HepG2 (cell line): Measurements from ENCODE around the gene SUSD4. TPM values are rescaled to one million over a fixed set of nuclear protein-coding genes. Genes with fewer than 3 reads are reported as not detected.

Source experiments
- ATAC-seq: fragments of 200-7000 bp; cut with Tn5 transposase; 3 replicates; pipeline ENCODE4 v1.9.1; 2020; ENCODE audit warnings: mild to moderate bottlenecking, moderate library complexity
- BruUV-seq: library from RNA; stranded (reverse); fragments of 400-500 nt; replicated peaks from 2 replicates; lab custom pipeline; 2021; lab: Mats Ljungman, UMichigan
- CTCF ChIA-PET: fragments of 300-600 bp; formaldehyde crosslinking; extraction: SDS; loops from one replicate; lab custom pipeline; 2021; ENCODE audit warnings: low total read pairs, inconsistent platforms, low intra/inter-chr PET ratio; lab: Yijun Ruan, JAX
- POLR2A ChIA-PET: fragments of 350-600 bp; sonication (Branson Sonifier 250); formaldehyde crosslinking; loops from one replicate; lab custom pipeline; 2020; ENCODE audit warnings: antibody characterized with exemption, inconsistent platforms; lab: Yijun Ruan, JAX
- DNase-seq: peaks from one replicate; pipeline ENCODE4 v3.0.0-alpha.2; 2015; ENCODE audit warnings: low spot score
- FAIRE-seq: peaks from 3 replicates; lab custom pipeline; 2011; peaks lifted over from hg19 to GRCh38; lab: Jason Lieb, UNC
- H2AFZ ChIP-seq: one replicate; pipeline ENCODE4 v1.6.1; 2011; ENCODE audit warnings: low read length, inconsistent platforms
- H3K27ac ChIP-seq: fragments of 300-600 bp; 3 replicates; pipeline ENCODE4 v1.8.0; 2011; ENCODE audit warnings: mixed run types, mild to moderate bottlenecking, mixed read lengths, low read length, inconsistent platforms; ENCODE audit not compliant: insufficient read depth; ENCODE audit errors: extremely low read length
- H3K27me3 ChIP-seq, 2 experiments: fragments of 200-600 bp in 1 of 2; 2 replicates in 1 of 2; 3 replicates in 1 of 2; pipeline versions ENCODE4 v1.6.0 to v1.8.0; 2011; ENCODE audit warnings: low read length in 2 of 2, mild to moderate bottlenecking in 2 of 2, moderate library complexity in 2 of 2, inconsistent platforms in 1 of 2; ENCODE audit not compliant: insufficient read depth in 2 of 2, control insufficient read depth in 1 of 2
- H3K36me3 ChIP-seq, 2 experiments: fragments of 200-600 bp in 1 of 2; replicated peaks in 1 of 2; 2 replicates in 1 of 2; 3 replicates in 1 of 2; pipeline versions ENCODE4 v1.5.1 to v1.8.0; 2011; ENCODE audit warnings: low read length in 2 of 2, inconsistent platforms in 1 of 2; ENCODE audit not compliant: insufficient read depth in 2 of 2, control insufficient read depth in 1 of 2
- H3K4me1 ChIP-seq: 2 replicates; pipeline ENCODE4 v1.5.1; 2012; ENCODE audit warnings: low read length, inconsistent platforms; ENCODE audit not compliant: insufficient read depth
- H3K4me2 ChIP-seq: 2 replicates; pipeline ENCODE4 v1.6.0; 2011; ENCODE audit warnings: low read depth, low read length, inconsistent platforms
- H3K4me3 ChIP-seq, 3 experiments: fragments of 200-600 bp in 1 of 3; sonication (generic), shearing (Covaris generic) in 1 of 3; replicated peaks in 1 of 3; 2 replicates each; pipeline ENCODE4 v1.5.1; 2011 to 2016; ENCODE audit warnings: low read length in 3 of 3, inconsistent platforms in 2 of 3, low read depth in 2 of 3, mild to moderate bottlenecking in 2 of 3, control low read depth in 1 of 3, mixed read lengths in 1 of 3; ENCODE audit not compliant: insufficient read depth in 1 of 3
- H3K79me2 ChIP-seq: one replicate; pipeline ENCODE4 v1.6.1; 2011; ENCODE audit warnings: low read length, inconsistent platforms; ENCODE audit not compliant: insufficient read depth
- H3K9ac ChIP-seq: 2 replicates; pipeline ENCODE4 v1.6.0; 2011; ENCODE audit warnings: mild to moderate bottlenecking, low read depth, low read length, inconsistent platforms; ENCODE audit not compliant: insufficient read depth
- H3K9me3 ChIP-seq: 2 replicates; pipeline ENCODE4 v1.5.1; 2012; ENCODE audit warnings: mild to moderate bottlenecking, low read length
- H4K20me1 ChIP-seq: 2 replicates; pipeline ENCODE4 v1.6.0; 2011; ENCODE audit warnings: inconsistent platforms, mild to moderate bottlenecking, low read length, moderate library complexity; ENCODE audit not compliant: insufficient read depth
- FLYWCH1 ChIP-seq: sonication (generic); formaldehyde crosslinking; IDR thresholded peaks from 2 replicates; pipeline ENCODE4 v1.8.1; 2023; ENCODE audit warnings: mild to moderate bottlenecking, missing genetic modification reagents
- HDAC6 ChIP-seq: fragments of 200-600 bp; sonication (generic); IDR thresholded peaks from 2 replicates; pipeline ENCODE4 v1.7.0; 2017; ENCODE audit warnings: mild to moderate bottlenecking, antibody characterized with exemption, low read length, low read depth
- KLF6 ChIP-seq: IDR thresholded peaks from 2 replicates; pipeline ENCODE4 v1.8.0; 2016; ENCODE audit warnings: missing biosample characterization, missing genetic modification reagents
- ZNF446 ChIP-seq: sonication (generic); formaldehyde crosslinking; IDR thresholded peaks from 2 replicates; pipeline ENCODE4 v1.5.0; 2020; ENCODE audit warnings: mild to moderate bottlenecking, missing genetic modification reagents
- ZNF569 ChIP-seq: sonication (generic); formaldehyde crosslinking; IDR thresholded peaks from 2 replicates; pipeline ENCODE4 v1.5.0; 2020; ENCODE audit warnings: mild to moderate bottlenecking, missing genetic modification reagents, moderate library complexity, borderline replicate concordance
- ZNF891 ChIP-seq: sonication (generic); formaldehyde crosslinking; IDR thresholded peaks from 2 replicates; pipeline ENCODE4 v1.5.0; 2020; ENCODE audit warnings: mild to moderate bottlenecking, missing genetic modification reagents
- WGBS: methylation state at CpG from one replicate; pipeline ENCODE4 v1.1.6; 2017; ENCODE audit warnings: low lambda C conversion rate; 5-methylcytosine and 5-hydroxymethylcytosine counted together
- in situ Hi-C: cut with HindIII; loops from 2 replicates; pipeline ENCODE4 v1.10.0; 2017; ENCODE audit warnings: low pct_unique_long_range_greater_than_20kb; ENCODE audit not compliant: extremely low pct_ligation_motif_present
- intact Hi-C: fragments of 100-400 bp; cut with micrococcal nuclease; formaldehyde crosslinking; loops from one replicate; pipeline ENCODE4 v1.10.0; 2022; ENCODE audit not compliant: unreplicated experiment
- polyA plus RNA-seq, 8 experiments: library from polyadenylated mRNA; depleted of rRNA in 3 of 8; stranded (reverse) in 7 of 8; unstranded in 1 of 8; fragments of >200 nt; fragmentation: Illumina TruSeq in 4 of 8; extraction: Trizol in 4 of 8; gene quantifications; 2 replicates each; pipeline versions ENCODE4 v1.2.1 to v1.2.3, GENCODE V29; 2011 to 2016; ENCODE audit warnings: low read depth in 4 of 8, missing spikeins in 1 of 8, mixed read lengths in 1 of 8; ENCODE audit not compliant: insufficient read depth in 1 of 8
- total RNA-seq, 5 experiments: library from RNA; depleted of rRNA; stranded (reverse); fragments of >200 nt; fragmentation: Illumina TruSeq; extraction: Trizol; gene quantifications; 2 replicates each; pipeline ENCODE4 v1.2.3, GENCODE V29; 2016; ENCODE audit warnings: low read depth in 1 of 5
- TF ChIP-seq, protein P1 (sequence below): IDR thresholded peaks from 2 replicates; pipeline ENCODE4 v1.6.1; 2012; ENCODE audit warnings: low read length, improper control_type of control experiment
- TF ChIP-seq, protein P2 (sequence below): sonication (generic); formaldehyde crosslinking; IDR thresholded peaks from 2 replicates; pipeline ENCODE4 v1.5.0; 2020; ENCODE audit warnings: missing genetic modification reagents
- TF ChIP-seq, protein P3 (sequence below): sonication (generic); formaldehyde crosslinking; IDR thresholded peaks from 2 replicates; pipeline ENCODE4 v1.4.0; 2020; ENCODE audit warnings: missing genetic modification reagents
- TF ChIP-seq, protein P4 (sequence below): sonication (generic); formaldehyde crosslinking; IDR thresholded peaks from 2 replicates; pipeline ENCODE4 v1.5.0; 2020; ENCODE audit warnings: mild to moderate bottlenecking, missing genetic modification reagents

The SUSD4 gene
- total and polyA plus RNA-seq, 2 of the 13 experiments (the other 11 are each of a cell fraction or from before 2014, with no cell fraction given): not detected

DNA sequence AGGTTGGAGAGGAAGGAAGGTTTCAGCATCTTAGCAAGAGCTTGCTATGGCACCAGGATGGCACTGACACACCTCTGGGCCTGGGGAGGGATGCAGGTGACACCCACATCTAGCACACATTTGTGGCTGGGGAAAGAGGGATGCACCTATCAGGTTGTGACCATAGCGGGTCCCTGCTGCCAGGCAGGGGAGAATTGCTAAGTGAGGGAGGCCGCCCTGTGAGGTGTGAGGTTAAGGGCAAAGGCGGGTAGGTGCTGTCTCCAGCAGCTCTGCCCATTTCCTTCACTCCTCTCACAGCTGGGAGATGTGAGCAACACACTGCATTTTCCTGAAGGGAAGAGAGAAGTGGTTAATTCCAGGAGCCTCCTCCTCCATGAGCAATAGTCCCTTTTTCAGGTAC lies 137.7 kb downstream of the SUSD4 start:
- Histone ChIP-seq H2AFZ (no peak overlapping the region), H3K4me2 (no peak overlapping the region), H3K4me1 (no peaks in the 10 kb centered on the region), H3K27me3 (peaks cover 0 to 13% of the 10 kb centered on the region in 2 experiments; a peak in 3 of 5 replicates), H3K36me3 (no peaks in the 10 kb centered on the region), H3K4me3 (no peak overlapping the region), H3K79me2 (no peaks in the 10 kb centered on the region), H3K9me3 (no peaks in the 10 kb centered on the region), H3K27ac (no peak overlapping the region), H3K9ac (no peak overlapping the region), H4K20me1 (no peaks in the 10 kb centered on the region)
- in situ Hi-C loops: no loop called here
- TF ChIP-seq, protein P1, sequence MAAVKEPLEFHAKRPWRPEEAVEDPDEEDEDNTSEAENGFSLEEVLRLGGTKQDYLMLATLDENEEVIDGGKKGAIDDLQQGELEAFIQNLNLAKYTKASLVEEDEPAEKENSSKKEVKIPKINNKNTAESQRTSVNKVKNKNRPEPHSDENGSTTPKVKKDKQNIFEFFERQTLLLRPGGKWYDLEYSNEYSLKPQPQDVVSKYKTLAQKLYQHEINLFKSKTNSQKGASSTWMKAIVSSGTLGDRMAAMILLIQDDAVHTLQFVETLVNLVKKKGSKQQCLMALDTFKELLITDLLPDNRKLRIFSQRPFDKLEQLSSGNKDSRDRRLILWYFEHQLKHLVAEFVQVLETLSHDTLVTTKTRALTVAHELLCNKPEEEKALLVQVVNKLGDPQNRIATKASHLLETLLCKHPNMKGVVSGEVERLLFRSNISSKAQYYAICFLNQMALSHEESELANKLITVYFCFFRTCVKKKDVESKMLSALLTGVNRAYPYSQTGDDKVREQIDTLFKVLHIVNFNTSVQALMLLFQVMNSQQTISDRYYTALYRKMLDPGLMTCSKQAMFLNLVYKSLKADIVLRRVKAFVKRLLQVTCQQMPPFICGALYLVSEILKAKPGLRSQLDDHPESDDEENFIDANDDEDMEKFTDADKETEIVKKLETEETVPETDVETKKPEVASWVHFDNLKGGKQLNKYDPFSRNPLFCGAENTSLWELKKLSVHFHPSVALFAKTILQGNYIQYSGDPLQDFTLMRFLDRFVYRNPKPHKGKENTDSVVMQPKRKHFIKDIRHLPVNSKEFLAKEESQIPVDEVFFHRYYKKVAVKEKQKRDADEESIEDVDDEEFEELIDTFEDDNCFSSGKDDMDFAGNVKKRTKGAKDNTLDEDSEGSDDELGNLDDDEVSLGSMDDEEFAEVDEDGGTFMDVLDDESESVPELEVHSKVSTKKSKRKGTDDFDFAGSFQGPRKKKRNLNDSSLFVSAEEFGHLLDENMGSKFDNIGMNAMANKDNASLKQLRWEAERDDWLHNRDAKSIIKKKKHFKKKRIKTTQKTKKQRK: no peak
- TF ChIP-seq FLYWCH1 (no peak), KLF6 (no peak), ZNF569 (CRISPR knock-in tag) (no peak), HDAC6 (no peak), ZNF891 (no peak), ZNF446 (CRISPR knock-in tag) (no peak)
- TF ChIP-seq, protein P2, sequence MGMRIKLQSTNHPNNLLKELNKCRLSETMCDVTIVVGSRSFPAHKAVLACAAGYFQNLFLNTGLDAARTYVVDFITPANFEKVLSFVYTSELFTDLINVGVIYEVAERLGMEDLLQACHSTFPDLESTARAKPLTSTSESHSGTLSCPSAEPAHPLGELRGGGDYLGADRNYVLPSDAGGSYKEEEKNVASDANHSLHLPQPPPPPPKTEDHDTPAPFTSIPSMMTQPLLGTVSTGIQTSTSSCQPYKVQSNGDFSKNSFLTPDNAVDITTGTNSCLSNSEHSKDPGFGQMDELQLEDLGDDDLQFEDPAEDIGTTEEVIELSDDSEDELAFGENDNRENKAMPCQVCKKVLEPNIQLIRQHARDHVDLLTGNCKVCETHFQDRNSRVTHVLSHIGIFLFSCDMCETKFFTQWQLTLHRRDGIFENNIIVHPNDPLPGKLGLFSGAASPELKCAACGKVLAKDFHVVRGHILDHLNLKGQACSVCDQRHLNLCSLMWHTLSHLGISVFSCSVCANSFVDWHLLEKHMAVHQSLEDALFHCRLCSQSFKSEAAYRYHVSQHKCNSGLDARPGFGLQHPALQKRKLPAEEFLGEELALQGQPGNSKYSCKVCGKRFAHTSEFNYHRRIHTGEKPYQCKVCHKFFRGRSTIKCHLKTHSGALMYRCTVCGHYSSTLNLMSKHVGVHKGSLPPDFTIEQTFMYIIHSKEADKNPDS (CRISPR knock-in tag): no peak
- TF ChIP-seq, protein P3, sequence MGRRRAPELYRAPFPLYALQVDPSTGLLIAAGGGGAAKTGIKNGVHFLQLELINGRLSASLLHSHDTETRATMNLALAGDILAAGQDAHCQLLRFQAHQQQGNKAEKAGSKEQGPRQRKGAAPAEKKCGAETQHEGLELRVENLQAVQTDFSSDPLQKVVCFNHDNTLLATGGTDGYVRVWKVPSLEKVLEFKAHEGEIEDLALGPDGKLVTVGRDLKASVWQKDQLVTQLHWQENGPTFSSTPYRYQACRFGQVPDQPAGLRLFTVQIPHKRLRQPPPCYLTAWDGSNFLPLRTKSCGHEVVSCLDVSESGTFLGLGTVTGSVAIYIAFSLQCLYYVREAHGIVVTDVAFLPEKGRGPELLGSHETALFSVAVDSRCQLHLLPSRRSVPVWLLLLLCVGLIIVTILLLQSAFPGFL (CRISPR knock-in tag): no peak
- TF ChIP-seq, protein P4, sequence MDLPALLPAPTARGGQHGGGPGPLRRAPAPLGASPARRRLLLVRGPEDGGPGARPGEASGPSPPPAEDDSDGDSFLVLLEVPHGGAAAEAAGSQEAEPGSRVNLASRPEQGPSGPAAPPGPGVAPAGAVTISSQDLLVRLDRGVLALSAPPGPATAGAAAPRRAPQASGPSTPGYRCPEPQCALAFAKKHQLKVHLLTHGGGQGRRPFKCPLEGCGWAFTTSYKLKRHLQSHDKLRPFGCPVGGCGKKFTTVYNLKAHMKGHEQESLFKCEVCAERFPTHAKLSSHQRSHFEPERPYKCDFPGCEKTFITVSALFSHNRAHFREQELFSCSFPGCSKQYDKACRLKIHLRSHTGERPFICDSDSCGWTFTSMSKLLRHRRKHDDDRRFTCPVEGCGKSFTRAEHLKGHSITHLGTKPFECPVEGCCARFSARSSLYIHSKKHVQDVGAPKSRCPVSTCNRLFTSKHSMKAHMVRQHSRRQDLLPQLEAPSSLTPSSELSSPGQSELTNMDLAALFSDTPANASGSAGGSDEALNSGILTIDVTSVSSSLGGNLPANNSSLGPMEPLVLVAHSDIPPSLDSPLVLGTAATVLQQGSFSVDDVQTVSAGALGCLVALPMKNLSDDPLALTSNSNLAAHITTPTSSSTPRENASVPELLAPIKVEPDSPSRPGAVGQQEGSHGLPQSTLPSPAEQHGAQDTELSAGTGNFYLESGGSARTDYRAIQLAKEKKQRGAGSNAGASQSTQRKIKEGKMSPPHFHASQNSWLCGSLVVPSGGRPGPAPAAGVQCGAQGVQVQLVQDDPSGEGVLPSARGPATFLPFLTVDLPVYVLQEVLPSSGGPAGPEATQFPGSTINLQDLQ: no peak
- intact Hi-C loops: no loop called here
- DNase-seq (no peak), ATAC-seq (no peak), FAIRE-seq (no peak)
- CTCF ChIA-PET: no interaction called here
- BruUV-seq: no TSS peak
- POLR2A ChIA-PET: no interaction called here
- WGBS: 28% methylated on average over 3 of the region's 3 CpGs
